GM12875 (cell line): ENCODE measurements around the gene TGIF2.

Experiments
- H3K4me3 ChIP-seq: one replicate; pipeline ENCODE4 v1.5.1; 2011; ENCODE audit warnings: low read depth, low read length, control low read depth
- TF ChIP-seq, protein P1 (sequence below): IDR thresholded peaks from 2 replicates; pipeline ENCODE4 v1.5.1; 2011; ENCODE audit warnings: low read depth, mild to moderate bottlenecking, control low read depth, inconsistent platforms, low read length, moderate library complexity, borderline replicate concordance; ENCODE audit not compliant: insufficient read depth

Gene TGIF2

DNA sequence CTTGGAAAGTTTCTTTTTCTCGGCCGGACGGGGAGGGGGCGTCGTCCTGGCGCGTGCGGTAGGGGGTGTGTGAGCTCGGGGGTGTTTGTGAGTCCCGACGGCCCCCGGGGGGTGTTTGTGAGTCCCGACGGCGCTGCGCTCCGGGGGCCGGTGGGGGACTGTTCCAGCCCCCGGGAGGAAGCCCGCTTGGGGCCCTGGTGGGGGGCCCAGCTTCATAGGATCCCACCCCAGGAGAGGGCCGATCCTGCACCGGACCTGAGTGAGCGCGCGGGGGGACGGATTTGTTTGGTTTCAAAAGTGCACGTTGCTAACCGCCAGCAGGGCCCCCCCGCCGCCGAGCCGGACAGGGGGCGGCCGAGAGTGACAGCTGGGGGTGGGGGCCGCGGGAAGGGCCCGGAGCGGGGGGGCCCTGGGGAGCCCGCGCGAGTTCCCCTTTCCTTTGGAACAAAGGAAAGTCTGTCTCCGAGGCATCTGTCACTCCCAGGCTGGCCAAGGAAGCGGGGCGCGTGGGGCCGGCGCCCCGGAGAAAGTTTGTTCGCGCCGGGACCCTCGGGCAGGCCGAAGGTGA lies 485 bp downstream of the TGIF2 start:
- H3K4me3 ChIP-seq: peak overlapping the region; percentile 87
- TF ChIP-seq, protein P1, sequence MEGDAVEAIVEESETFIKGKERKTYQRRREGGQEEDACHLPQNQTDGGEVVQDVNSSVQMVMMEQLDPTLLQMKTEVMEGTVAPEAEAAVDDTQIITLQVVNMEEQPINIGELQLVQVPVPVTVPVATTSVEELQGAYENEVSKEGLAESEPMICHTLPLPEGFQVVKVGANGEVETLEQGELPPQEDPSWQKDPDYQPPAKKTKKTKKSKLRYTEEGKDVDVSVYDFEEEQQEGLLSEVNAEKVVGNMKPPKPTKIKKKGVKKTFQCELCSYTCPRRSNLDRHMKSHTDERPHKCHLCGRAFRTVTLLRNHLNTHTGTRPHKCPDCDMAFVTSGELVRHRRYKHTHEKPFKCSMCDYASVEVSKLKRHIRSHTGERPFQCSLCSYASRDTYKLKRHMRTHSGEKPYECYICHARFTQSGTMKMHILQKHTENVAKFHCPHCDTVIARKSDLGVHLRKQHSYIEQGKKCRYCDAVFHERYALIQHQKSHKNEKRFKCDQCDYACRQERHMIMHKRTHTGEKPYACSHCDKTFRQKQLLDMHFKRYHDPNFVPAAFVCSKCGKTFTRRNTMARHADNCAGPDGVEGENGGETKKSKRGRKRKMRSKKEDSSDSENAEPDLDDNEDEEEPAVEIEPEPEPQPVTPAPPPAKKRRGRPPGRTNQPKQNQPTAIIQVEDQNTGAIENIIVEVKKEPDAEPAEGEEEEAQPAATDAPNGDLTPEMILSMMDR: no peak

DNA sequence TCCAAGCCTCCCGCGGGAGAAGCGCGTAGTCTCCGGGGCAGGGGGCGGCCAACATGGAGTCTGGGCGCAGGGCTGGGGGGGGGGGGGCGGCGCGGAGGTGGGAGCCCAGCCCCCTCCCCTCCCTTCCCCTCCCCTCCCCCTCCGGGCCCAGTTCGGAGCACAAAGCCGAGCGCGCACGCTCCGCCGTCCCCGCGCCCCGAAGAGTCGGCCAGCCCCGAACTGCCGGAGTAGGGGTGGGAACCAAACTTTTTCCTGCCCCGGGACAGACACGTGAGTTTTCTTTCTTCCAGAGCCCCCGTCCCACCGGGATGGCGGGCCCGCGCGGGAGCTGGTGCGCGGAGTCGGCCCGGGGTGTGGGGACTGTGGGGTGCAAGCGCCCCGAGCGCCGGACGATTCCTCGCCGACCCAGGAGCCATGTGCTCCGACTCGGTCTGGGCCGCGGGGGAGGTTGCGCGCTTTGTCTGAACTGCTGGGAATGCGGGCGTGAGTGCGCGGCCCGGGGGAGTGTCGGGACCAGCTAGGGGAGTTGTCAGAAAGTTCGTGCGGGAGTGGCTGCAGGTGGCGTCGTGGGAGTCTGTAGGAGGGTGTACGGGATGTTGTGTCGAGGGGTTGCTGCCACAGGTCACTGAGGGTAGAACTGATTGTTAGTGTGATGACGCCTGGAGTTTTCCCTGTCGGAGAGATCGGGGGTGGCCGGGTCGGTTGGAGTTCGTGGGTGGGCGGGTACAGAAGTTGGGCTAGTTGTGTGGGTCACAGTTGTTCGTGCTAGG lies 1.2 kb downstream of the TGIF2 start:
- H3K4me3 ChIP-seq: peak overlapping the region; percentile 87
- TF ChIP-seq, protein P1: no peak

DNA sequence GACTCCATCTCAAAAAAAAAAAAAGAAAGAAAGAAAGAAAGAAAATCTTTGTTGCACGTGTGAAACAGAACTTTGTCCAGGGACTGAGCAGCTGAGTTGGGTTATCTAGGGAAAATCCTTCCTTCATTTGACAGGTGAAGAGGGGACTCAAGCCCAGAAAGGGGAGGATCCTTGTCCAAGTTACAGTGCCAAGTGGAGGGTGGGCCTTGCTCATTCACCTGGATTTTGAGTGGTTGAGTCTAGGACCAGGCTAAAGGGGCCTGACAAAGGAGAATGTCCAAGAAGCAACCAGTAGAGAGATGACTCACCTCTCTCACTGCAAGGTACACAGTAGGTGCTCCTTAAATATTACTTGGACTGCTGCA lies 2.7 kb downstream of the TGIF2 start:
- no peak overlapping the region for H3K4me3 ChIP-seq
- TF ChIP-seq, protein P1: no peak

DNA sequence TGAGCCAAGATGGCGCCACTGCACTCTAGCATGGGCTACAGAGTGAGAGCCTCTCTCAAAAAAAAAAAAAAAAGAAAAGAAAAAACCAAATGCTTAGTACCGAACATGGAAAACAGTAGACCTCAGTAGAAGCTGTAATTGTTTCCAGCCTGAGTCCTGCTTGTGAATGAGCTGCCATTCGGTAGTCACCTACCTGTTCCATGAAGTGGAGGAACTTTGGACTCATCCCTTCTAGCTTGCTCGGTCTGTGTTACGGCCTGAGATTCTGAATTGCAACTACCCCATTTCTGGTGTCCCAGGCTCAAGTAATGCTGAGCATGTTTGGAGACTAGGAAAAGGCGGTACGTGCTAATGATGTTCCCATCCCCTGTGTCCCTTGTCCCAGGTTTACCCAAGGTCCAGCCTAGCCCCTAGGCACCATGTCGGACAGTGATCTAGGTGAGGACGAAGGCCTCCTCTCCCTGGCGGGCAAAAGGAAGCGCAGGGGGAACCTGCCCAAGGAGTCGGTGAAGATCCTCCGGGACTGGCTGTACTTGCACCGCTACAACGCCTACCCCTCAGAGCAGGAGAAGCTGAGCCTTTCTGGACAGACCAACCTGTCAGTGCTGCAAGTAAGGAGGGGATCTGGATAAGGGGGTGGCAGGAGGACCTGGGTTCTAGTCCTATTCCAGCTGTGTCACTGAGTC lies 5.1 kb downstream of the TGIF2 start:
- TF ChIP-seq, protein P1: no peak
- no peak overlapping the region for H3K4me3 ChIP-seq

DNA sequence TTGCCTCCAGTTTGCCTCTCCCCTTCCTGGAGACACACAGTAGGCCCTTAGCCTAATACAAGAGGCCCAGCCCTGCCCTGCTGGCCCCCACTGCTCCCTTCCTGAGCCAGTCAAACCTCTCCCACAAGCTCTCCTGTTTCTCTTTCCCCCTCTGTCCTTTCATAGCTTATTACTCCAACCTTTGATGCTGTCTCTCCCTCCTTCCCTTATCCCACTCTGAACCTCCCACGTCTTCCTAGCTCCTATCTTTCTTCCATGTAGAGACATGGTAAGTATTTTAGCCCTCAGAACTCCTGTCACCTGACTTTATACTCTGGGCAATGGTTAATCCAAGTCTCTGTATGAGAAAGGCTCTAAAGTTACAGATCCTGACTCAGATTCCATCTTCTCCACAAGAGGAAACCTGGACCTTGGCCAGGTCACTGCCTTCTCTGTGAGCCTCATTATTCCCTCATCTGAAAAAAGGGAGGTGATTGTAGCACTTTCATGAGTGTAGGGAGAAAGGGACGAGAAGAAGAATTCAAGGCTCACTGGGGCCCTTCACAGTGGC lies 6.7 kb downstream of the TGIF2 start:
- TF ChIP-seq, protein P1: no peak
- H3K4me3 ChIP-seq: no peak overlapping the region

DNA sequence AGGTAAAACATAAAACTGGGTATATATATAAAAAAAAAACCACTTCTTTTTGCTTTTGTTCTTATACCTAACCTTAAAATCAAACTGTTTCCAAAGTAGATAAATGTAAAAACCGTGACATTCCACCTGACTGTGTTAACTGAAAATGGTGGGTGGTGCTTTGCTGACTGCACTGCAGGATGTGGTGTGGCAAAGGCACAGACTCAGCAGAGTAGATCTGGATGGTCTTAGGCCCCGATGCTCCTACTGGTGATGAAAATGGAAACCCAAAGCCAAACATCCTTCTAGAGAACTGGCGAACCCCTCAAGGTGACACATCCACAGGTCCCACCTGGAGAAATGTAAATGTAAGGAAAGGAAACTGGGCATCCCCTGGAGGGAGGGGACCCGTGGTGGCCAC lies 8.9 kb downstream of the TGIF2 start:
- H3K4me3 ChIP-seq: no peak overlapping the region
- TF ChIP-seq, protein P1: no peak
